ENCODE data around the gene USB1.
"Not testable (repeated sequence)": the region's sequence is repeated elsewhere in the genome, so short reads cannot be mapped to it uniquely, and the experiment has no call there.

USB1 gene

GRCh38 chr16:57970970-57971369 is 30.2 kb upstream of the USB1 start, which contains the start of gene CNGB1:
Gene CNGB1 (minus strand): TSS chr16:57971128. CDS start chr16:57967286, 3,842 bp downstream.
- DNase-seq = no peak

DNA sequence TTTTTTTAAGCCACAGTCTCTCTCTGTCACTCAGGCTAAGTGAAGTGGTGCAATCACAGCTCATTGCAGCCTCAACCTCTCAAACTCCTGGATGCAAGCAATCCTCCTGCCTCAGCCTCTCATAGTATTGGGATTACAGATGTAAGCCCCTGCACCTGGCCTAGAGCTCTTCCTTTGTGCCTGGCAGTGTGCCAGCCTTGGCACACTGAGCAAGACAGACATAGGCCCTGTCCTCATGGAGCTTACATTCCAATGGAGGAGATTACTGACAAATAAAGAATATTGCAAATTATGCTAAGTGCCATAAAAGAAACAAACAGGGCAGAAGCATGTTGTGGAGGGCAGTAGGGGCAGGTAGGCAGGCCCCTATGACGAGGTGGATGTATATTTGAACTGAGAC is 29.4 kb upstream of the USB1 start:
- DNase-seq = no peak

GRCh38 chr16:57972306-57972705 is 28.9 kb upstream of the USB1 start:
- no peak for DNase-seq

- DNase-seq = no peak
Measured at GRCh38 chr16:57976331-57976796, 24.8 kb upstream of the USB1 start.

DNA sequence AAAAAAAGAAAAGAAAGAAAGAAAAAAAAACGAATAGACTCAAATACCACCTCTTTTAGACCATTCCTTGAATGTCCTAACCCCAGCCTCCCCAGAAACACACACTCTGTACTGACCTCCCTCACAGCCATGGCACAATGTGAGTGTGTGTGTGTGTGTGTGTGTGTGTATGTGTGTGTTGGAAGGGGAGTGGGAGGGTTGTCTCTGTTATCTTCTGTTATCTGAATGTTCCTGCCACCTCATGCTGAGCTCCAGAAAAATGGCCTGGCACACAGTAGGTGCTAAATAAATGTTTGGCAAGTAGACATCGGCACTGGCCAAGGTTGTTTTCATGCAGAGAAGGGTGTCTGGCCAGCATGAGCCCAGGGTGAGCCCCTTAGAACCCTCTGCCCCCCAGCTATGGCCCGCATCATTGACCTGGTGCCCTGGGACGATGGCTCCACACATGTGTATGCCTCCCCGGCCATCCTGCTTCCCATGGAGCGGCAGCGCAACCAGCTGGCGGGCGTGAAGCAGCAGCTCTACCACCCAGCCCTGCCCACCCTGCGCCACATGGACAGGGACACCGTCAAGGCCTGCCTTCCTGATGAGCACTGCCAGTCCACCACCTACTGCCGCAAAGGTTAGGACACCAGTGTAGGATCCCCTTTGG is 23.7 kb upstream of the USB1 start:
- no peak for DNase-seq

DNA sequence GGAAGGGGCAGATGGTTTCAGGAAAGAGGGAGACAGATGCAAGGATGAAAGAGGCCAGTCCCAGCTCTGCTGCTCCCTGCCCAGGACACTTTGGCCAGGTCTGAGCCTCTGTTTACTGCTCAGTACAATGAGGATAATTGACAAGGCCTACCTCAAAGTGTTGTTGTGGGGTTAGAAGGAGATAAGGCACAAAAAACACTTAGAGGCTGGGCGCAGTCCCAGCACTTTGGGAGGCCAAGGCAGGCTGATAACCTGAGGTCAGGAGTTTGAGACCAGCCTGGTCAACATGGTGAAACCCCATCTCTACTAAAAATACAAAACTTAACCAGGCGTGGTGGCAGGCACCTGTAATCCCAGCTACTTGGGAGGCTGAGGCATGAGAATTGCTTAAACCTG is 23.1 kb upstream of the USB1 start:
- DNase-seq = not testable (repeated sequence)

DNA sequence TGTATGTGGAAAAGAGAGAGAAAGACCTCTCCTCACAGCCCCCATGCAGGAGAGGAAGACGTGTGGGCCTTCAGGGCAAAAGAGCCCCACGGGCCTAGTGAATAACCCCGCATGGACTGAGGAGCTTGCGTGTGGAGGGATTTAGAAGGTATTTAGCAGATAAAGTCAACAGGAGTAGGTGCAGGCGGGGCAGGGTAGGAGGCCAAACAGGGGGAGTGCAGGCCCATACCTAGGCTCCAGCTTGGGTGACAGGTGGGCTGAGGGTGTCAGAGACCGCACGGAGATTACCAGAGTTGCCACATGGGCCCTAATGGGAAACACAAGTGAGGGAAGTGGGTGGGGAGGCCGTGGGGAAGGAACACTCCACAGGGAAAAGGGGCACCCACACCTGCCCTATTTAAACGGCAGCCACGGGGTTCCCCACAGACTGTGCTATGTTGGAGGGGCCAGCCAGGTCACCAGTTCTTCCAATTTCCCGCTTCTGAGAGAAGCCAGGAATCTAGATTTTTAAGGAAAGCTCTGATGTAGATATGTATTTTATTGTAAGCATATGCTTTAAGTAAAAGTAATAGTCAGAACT is 22.1 kb upstream of the USB1 start:
- DNase-seq = no peak

DNA sequence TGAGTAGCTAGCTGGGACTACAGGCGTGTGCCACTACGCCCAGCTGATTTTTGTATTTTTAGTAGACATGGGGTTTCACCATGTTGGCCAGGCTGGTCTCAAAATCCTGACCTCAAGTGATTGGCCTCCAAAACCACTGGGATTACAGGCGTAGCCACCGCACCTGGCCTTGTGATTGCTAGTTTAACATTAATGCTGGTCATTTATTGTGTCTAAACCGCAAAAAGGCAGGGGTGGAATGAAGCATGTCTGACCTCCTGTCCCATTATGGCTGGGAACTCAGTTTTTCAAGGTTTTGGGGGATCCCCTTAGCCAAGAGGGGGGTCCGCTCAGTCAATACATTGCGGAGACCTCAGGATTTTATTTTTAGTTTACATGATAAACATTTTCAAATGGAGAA is 19.6 kb upstream of the USB1 start:
- peak; percentile 13 for DNase-seq

DNA sequence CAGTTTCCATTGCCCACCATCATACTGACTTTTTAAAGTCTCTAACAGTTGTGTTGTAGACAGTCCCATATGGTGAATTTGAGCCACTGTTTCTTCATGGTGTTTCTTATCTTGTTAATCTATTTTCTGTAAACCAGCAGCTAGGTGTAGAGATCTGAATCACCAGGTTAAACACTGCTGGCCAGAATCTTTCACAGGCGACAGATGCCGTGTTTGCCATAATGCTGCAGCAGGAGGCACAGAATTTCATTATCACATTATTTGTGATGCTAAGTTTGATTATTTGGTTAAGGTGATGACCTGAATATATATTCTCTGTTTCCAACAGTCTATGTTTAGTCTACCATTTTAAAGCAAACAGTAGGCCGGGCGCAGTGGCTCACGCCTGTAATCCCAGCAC is 18.8 kb upstream of the USB1 start:
- DNase-seq = no peak

- DNase-seq = peak; percentile 80
Measured at GRCh38 chr16:57984443-57985203, 16.6 kb upstream of the USB1 start.

DNA sequence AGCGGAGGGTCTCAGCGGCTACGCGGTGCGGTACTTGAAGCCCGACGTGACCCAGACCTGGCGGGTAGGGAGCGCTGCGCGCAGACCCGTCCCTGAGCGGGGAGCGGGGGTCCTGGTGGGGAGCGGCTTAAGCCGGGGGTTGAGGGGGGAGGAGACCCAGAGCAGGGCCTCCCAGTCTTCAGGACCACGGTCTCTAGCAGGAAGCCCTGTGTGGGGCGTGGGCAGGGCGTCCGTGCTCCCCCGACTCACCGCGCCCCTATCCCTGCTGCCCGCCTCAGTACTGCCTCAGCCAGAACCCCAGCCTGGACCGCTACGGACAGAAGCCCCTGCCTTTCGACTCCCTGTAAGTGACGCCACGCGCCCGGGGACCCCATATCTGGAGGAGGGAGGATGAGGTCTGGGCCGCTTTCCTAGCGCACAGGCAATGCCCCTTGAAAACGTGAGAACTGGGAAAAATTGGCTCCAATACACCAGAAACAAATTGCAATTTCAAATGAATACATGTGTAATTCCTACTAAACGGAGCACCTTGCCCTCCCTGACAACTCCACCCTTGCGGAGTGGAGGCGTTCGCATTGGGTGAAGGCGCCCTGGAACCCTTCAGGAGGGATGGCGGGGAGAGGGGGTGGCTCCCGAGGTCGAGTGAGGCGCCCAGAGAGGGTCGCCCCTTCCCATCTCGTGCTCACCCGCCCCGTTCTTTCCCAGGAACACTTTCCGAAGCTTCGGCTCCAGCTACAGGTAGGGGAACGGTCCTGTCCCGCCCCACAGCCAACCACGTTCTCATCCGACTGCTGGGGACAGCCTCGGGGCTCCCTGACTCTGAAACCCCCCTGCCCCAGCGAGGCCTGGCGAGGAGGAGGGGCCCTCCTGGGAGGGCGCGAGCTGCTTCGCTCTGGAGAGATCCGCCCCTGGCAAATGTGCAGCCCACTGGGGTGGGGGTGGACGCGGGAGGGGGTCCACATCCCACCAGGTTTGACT is 15.7 kb upstream of the USB1 start:
- DNase-seq = peak; percentile 50

DNA sequence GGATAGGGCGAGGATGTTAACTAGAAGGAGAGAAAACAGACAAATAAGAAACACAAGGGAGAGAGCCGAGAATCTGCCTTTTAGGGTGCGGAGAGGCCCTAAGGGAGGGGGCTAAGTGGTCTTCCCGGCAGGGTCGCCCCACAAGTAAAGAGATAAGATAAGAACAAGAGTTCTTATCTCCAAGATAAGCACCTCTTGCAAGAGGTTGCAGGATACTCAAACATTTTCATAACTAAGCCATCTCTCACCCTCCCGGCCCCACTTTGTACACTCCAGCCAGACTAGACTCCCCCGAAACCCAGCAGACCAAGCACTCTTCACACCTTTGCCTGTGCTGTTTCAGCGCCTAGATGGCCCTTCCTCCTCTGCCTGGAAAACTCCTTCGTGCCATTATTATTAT is 15.0 kb upstream of the USB1 start:
- peak; percentile 28 for DNase-seq

DNA sequence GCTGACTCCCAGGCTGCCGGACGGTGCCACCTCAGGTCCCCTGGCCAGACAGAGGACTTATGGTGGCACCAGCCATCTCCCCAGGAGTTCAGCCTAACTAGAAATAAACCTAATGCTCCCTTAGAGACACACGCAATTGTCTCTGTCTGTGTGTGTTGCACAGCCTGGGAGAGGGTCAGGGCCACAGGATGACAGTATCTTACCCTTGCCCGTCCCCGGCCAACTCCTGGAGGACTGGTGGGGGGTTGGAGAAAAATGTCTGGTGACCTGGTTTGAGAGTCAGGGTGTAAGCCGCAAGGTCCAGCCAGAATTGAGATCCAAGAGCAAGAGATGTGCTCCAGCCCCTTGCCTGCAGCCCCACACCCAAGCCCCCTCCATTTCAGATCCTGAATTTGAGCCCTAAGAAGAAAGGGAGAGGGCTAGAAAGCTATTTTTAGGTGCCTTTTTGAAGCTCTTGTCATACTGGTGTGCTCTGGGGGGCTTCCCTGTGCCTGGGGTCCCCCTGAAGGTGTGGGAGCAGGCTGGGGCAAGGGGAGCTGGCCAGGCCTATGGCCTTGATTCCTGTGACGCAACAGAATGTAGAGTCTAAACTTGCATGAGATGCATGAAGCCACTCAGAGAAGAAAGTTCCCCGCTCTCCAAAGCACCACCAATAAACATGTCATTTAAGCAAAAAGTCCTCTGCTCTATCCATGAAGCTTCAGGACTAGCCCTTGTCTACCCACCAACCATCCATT is 13.6 kb upstream of the USB1 start:
- DNase-seq = peak; percentile 36

DNA sequence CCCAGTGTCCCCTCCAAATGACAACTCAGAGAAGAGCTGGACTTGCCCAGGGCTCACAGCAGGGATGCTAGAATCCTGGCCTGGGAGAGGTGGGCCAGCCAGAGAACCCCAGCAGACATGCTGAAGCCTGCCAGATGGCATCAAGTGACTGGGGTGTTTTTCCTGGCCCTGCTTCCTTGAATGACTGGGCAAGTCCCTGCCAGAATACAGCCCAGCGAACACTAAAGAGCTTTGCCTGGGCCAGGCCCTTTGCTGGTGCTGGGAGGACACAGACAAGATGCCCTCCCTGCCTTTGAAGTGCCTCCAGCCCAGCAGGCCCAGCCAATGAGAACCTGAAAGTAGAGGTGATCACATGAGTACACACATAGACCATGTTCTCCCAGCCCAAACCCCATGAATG is 12.3 kb upstream of the USB1 start:
- DNase-seq = peak; percentile 36

DNA sequence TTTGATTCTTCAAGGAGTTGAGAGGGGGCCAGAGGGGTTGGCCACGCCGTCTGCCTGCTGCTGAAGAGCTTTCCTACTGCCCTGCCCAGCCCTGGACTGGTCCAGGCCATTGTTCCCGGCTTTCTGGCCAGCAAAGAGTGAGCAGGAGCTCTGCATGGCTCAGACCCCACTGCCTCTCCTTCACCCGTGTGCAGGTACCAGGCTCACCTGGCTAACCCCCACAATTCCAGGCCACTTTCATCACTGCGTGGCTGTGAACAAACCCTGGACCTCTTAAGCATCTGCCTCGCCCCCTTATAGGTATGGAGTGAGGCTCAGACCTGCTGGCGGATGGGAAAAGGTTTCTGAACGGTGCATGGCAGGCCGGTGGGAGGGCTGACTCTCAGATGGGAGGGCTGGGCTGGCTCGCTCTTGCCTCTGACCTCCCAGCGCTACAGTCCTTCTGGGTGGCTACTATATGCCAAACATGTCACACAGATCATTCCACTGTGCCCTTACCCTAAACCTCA is 9.6 kb upstream of the USB1 start:
- DNase-seq = peak; percentile 15

DNA sequence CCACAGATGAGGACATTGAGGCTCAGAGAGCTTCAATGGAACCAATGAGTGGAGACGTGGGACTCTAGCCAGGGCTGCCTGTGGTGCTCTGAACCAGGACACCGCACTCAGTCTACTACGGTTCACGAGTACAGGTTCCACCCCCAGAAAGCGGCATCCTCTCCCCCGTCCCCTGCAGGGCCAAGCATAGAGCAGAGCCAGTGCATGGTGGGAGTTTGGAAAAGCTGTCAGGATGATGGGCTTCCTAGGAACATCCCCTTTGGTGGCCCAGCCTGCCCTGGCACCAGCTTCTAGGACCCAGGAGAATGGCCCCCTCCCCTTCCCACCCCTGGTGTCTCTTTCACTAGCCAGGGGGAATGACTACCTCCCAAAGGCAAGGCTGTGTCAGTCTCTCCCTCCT is 9.1 kb upstream of the USB1 start:
- DNase-seq = peak; percentile 18

DNA sequence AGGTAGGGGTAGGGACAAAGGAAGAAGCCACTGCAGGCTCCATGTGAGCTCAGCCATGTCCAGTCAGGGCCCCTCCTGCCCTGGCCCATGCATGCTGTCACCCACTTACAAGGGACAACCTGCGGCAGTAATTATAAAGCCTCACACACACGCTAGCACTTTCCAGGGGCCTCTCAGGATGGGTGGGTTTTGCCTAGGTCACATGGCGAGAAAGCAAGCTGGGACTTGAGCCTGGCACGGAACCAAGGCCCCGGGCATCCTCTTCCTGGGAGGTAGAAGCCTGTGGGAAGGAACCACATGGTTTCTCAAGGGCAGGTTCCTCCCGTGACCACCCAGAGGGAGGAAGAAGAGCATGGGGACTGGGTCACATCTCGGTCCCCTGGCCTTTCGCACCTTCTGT is 7.8 kb upstream of the USB1 start:
- peak; percentile 35 for DNase-seq

DNA sequence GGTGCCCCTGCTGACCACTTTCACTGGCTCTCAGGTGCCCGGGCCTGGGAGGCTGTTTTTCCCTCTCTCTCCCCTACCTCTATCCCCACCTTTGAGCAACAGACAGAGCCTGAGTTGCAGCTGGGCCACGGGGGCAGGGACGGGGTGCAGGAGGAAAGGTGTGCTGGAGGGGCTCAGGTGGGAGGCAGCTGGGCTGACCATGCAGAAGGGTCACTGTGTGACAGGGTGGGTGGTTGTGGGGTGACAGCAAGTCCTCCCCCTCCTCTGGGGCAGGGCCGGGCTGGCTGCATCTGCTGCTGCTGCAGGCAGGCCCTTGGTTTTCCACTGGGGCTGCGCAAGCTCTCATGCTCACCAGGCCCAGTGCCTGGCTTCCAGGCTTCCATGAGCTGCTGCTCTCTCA is 7.3 kb upstream of the USB1 start:
- DNase-seq = no peak

DNA sequence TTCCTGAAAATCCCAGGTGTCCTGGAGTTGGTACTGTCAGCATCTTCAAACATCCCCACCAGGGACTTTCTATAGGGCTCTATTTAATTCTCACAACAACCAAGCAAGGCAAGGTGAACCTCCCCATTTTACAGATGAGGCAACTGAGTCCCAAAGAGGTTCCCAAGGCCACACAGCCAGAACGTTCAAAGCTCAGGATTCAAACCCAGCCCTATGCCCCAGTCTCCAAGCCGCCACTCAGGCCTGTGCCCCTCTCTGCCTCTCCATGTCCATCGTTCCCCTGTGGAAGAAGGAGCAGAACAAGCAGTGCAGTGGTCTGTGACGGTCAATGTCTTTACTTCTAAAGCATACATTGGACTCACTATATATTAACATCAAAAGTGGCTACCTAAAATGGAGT is 6.8 kb upstream of the USB1 start:
- no peak for DNase-seq

GRCh38 chr16:57994778-57995177 is 6.4 kb upstream of the USB1 start:
- no peak for DNase-seq

DNA sequence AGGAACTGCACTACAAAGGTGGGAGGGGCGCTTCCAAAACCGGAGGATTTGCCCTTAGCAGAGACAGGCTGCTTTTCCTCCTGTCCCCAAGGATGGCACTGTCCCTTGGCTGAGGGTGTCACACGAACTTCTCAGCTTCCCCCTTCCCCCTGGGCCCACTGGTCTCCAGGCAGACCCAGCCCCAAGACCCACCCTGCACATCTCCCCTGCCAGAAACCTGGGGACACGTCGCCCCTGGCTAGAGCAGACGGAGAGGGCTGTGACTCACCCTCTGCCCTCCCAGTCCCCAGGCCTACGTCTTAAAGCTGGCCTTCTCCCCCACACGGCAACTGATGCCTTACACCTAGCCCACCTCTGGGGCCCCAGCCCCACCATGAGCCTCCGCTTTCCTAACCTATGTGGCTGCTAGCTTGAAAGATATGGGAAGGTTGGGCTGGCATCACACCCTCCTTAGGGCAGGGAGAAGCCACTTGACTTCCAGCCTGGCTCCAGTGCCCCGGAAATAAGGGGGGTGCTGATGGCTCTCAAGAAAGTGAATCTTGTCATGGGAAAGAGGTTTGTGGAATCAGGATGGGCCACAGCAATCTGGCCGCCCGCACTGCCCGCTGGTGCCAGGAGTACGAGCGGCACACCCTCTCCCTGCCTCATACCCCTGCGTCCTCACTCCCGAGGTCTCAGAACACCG is 5.3 kb upstream of the USB1 start:
- no peak for DNase-seq
